ENCODE measurements around the gene SUMF2.

SUMF2 gene

DNA sequence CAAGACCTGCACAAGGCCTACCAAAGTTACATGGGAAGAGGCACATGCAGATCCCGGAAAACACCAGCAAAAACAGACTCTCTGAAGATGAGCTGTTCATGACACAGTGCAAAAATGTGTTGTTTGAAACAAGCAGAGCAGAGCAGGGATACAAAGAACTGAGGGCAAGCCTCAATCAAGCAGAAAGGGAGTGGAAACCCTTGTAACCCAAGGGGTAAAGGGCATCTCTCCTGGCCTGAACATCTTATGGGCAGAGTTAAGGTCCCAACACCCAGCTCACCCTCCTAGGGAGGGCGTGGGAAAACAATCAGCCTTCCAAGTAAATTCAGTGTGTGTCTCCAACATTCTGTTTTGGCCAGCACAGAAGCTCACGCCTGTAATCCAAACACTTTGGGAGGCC, 23.4 kb upstream of the SUMF2 start:
- TF ChIP-seq, protein P1, sequence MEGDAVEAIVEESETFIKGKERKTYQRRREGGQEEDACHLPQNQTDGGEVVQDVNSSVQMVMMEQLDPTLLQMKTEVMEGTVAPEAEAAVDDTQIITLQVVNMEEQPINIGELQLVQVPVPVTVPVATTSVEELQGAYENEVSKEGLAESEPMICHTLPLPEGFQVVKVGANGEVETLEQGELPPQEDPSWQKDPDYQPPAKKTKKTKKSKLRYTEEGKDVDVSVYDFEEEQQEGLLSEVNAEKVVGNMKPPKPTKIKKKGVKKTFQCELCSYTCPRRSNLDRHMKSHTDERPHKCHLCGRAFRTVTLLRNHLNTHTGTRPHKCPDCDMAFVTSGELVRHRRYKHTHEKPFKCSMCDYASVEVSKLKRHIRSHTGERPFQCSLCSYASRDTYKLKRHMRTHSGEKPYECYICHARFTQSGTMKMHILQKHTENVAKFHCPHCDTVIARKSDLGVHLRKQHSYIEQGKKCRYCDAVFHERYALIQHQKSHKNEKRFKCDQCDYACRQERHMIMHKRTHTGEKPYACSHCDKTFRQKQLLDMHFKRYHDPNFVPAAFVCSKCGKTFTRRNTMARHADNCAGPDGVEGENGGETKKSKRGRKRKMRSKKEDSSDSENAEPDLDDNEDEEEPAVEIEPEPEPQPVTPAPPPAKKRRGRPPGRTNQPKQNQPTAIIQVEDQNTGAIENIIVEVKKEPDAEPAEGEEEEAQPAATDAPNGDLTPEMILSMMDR (IDR thresholded peaks at IDR 0.05), result no peak

DNA sequence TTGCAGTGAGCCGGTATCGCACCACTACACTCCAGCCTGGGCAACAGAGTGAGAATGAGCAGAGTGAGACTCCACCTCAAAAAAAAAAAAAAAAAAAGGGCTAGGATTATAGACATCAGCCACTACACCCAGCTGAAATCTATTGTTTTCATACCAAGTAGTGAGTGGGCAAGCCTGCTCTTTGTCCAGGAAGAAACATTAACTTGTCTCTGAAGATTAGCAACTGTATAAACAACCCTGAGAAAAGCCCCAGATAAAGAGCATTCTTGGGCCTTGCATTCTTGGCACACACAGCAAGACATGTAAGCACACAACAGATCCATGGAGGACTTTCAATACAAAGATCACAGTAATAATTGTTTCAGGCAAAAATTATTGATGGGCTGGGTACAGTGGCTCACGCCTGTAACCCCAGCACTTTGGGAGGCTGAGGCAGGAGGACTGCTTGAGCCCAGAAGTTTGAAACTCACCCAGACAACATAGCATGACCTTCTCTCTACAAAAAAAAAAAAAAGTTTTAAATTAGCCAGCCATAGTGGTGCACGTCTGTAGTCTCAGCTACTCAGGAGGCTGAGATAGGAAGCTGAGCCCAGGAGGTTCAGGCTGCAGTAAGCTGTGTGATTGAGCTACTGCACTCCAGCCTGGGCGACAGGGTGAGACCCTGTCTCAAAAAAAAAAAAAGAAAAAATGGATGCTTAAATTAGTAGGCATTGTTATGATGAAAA, 17.2 kb upstream of the SUMF2 start:
- TF ChIP-seq, protein P1 (IDR thresholded peaks at IDR 0.05), result no peak

DNA sequence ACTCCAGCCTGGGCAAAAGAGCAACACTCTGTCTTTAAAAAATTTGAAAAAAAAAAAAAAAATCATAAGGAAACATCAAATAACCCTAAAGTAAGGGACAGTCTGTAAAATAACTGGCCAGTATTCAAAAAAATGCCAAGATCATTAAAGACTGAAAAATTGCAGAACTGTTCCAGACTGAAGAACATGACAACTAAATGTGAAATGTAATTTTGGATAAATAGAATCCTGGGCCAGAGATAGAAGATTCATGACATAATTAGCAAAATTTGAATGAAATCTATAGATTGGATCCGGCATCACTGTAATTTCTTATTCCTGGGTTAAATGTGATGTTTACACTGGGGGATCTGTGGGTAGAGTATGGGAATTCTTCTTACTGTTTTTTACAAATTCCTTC, 15.8 kb upstream of the SUMF2 start:
- TF ChIP-seq, protein P1 (IDR thresholded peaks at IDR 0.05), result no peak

DNA sequence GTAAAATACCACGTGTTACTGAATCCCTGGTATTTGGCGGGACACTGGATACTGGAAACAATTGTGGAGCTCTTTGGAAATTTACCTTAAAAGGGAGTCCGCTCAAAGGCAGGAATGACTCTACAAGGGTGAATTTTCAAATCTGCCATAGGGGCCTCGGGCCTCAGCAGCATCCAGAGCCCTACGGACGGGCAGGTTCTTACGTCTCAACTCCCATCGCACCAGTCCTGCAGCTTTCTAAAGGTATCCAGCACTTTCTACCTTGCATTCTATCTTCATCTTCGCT, 13.1 kb upstream of the SUMF2 start:
- TF ChIP-seq, protein P1 (IDR thresholded peaks at IDR 0.05), result no peak

DNA sequence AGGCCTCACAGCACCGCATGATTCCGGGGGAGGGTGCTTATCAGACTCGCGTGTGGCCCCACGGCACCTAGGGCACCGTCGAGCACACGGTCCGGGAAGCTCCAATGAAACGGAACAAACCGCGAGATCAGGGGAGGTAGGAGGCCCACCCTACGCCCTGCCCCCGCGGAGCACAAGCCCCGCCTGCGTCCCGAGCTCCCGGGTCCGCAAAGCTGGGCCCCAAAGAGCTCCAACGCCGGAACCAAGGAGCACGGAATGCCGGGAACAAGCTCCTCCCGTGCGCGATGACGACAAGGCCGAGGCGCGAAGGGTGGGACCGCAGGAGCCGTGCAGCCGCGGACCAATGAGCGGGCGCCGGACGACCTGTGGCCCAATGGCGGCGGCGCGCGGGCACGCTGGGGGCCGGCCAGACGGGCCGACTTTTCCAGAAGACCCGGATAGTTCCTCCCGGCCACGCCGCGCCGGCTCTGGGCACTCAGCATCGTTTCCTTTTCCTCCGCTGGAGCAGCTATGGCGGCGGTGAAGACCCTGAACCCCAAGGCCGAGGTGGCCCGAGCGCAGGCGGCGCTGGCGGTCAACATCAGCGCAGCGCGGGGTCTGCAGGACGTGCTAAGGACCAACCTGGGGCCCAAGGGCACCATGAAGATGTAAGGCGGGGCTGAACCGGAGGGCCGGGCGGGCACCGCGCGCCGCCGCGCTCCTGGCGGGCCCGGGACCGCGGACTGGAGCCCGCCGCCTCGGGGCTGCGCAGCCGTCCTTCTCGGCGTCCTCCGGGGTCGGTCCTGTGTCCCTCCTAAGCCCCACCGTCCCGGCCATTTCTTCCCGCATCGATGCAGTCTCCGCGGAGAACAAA, 12.5 kb upstream of the SUMF2 start, which contains the start of the genes CCT6A and PSPH:
Gene CCT6A, plus strand, starts transcription at position 427 of the 853 bp plus-strand sequence. Its CDS starts 84 bp downstream, at position 511.
Gene PSPH, minus strand, starts transcription at position 106 of the 853 bp plus-strand sequence. CDS start 30,232 bp downstream, outside the sequence.
- TF ChIP-seq, protein P1 (IDR thresholded peaks at IDR 0.05), result no peak

DNA sequence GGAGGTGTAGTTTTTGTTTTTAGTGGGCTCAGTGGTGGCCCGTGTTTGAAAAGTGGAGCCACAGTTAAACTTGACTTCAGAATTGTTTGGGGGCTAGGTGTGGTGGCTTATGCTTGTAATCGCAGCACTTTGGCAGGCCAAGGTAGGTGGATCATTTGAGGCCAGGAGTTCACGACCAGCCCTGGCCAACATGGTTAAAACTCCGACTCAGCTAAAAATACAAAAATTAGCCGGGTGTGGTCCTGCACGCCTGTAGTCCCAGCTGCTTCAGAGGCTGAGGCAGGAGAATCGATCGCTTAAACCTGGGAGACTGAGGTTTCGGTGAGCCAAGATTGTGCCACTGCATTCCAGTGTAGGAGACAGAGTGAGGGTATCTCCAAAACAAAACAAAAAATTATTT, 10.7 kb upstream of the SUMF2 start:
- TF ChIP-seq, protein P1 (IDR thresholded peaks at IDR 0.05), result no peak

DNA sequence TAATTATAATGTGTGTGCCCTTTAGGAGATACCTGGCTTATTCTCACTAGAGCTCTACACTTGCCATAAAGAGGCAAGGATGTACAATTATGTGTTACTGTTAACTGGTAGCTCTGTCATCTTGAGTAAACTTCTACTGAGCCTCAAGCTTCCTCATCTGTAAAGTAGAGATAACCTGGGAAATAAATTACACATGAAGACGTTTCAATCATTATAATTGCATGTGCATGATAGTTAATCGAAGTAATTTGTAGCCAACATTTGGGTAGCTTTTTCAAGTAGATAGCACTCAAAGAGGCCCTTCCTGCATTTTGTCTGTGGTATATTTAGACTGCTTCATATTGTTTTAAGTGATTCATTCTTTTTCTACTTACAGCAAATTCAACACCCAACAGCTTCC, 10.1 kb upstream of the SUMF2 start:
- TF ChIP-seq, protein P1 (IDR thresholded peaks at IDR 0.05), result no peak
